Measurements from ENCODE around the gene PTPRQ. TPM values are rescaled to one million over a fixed set of nuclear protein-coding genes. Genes with fewer than 3 reads are reported as not detected.
"Not testable (repeated sequence)": the region's sequence is repeated elsewhere in the genome, so short reads cannot be mapped to it uniquely, and the experiment has no call there.

The PTPRQ gene
- total RNA-seq, 2 experiments from 2014 or later = not detected

GRCh38 chr12:80659512-80660063 is 215.6 kb downstream of the PTPRQ start:
- no peak overlapping the region for H3K4me3 Mint-ChIP-seq
- no peaks in the 10 kb centered on the region for H3K4me1 Mint-ChIP-seq
- no peaks in the 10 kb centered on the region for H3K27me3 Mint-ChIP-seq
- ATAC-seq (no peak), DNase-seq (no peak)
- no peak overlapping the region for H3K27ac Mint-ChIP-seq
- CTCF ChIA-PET = interaction anchor here (0.5 kb wide), 1 partner anchor 93 kb away, joined by 3 read pairs; no protein-coding TSS in a partner anchor
- H3K36me3 Mint-ChIP-seq = no peaks in the 10 kb centered on the region
- peaks cover 3% of the 10 kb centered on the region for H3K9me3 Mint-ChIP-seq (ENCODE audit: low read depth)

- Mint-ChIP-seq H3K4me3 (no peak overlapping the region), H3K4me1 (no peaks in the 10 kb centered on the region), H3K27ac (no peak overlapping the region), H3K27me3 (no peaks in the 10 kb centered on the region), H3K9me3 (ENCODE audit: low read depth) (peaks cover 3% of the 10 kb centered on the region), H3K36me3 (no peaks in the 10 kb centered on the region)
- ATAC-seq (no peak), DNase-seq (no peak)
- CTCF ChIA-PET = no interaction called here
Observed at GRCh38 chr12:80662586-80662985, 218.6 kb downstream of the PTPRQ start.

- DNase-seq (no peak), ATAC-seq (no peak)
- peaks cover 7% of the 10 kb centered on the region for H3K9me3 Mint-ChIP-seq (ENCODE audit: low read depth)
- CTCF ChIA-PET = no interaction called here
- H3K27me3 Mint-ChIP-seq = no peaks in the 10 kb centered on the region
- no peak overlapping the region for H3K4me3 Mint-ChIP-seq
- no peak overlapping the region for H3K27ac Mint-ChIP-seq
- H3K36me3 Mint-ChIP-seq = no peaks in the 10 kb centered on the region
- no peaks in the 10 kb centered on the region for H3K4me1 Mint-ChIP-seq
Observed at GRCh38 chr12:80670214-80670613, 226.2 kb downstream of the PTPRQ start.

GRCh38 chr12:80676042-80676636 is 232.1 kb downstream of the PTPRQ start:
- H3K4me1 Mint-ChIP-seq; H3K27me3 Mint-ChIP-seq; H3K9me3 Mint-ChIP-seq (ENCODE audit: low read depth); ATAC-seq; CTCF ChIA-PET; H3K4me3 Mint-ChIP-seq; H3K27ac Mint-ChIP-seq; DNase-seq; H3K36me3 Mint-ChIP-seq: not testable (repeated sequence)

- H3K27ac Mint-ChIP-seq = no peak overlapping the region
- H3K4me3 Mint-ChIP-seq = no peak overlapping the region
- ATAC-seq (no peak), DNase-seq (no peak)
- H3K9me3 Mint-ChIP-seq (ENCODE audit: low read depth) = peaks cover 5% of the 10 kb centered on the region
- H3K27me3 Mint-ChIP-seq = no peaks in the 10 kb centered on the region
- H3K4me1 Mint-ChIP-seq = no peaks in the 10 kb centered on the region
- CTCF ChIA-PET = no interaction called here
- no peaks in the 10 kb centered on the region for H3K36me3 Mint-ChIP-seq
Observed at GRCh38 chr12:80676856-80677255, 232.8 kb downstream of the PTPRQ start.

- H3K4me1 Mint-ChIP-seq = no peaks in the 10 kb centered on the region
- ATAC-seq = no peak
- H3K9me3 Mint-ChIP-seq (ENCODE audit: low read depth) = peaks cover 2% of the 10 kb centered on the region
- no peak for DNase-seq
- H3K36me3 Mint-ChIP-seq = no peaks in the 10 kb centered on the region
- no peak overlapping the region for H3K27ac Mint-ChIP-seq
- CTCF ChIA-PET = no interaction called here
- no peaks in the 10 kb centered on the region for H3K27me3 Mint-ChIP-seq
- H3K4me3 Mint-ChIP-seq = no peak overlapping the region
Observed at GRCh38 chr12:80677994-80678393, 234.0 kb downstream of the PTPRQ start.

- ATAC-seq = no peak
- peaks cover 2% of the 10 kb centered on the region for H3K9me3 Mint-ChIP-seq (ENCODE audit: low read depth)
- H3K4me3 Mint-ChIP-seq = no peak overlapping the region
- no peaks in the 10 kb centered on the region for H3K36me3 Mint-ChIP-seq
- no peak overlapping the region for H3K27ac Mint-ChIP-seq
- no peaks in the 10 kb centered on the region for H3K27me3 Mint-ChIP-seq
- no peaks in the 10 kb centered on the region for H3K4me1 Mint-ChIP-seq
- CTCF ChIA-PET = no interaction called here
- DNase-seq = no peak
Observed at GRCh38 chr12:80679346-80680131, 235.5 kb downstream of the PTPRQ start.

GRCh38 chr12:80681287-80681686 is 237.3 kb downstream of the PTPRQ start:
- CTCF ChIA-PET = no interaction called here
- H3K9me3 Mint-ChIP-seq (ENCODE audit: low read depth) = peaks cover 2% of the 10 kb centered on the region
- H3K4me1 Mint-ChIP-seq = no peaks in the 10 kb centered on the region

GRCh38 chr12:80681786-80682185 is 237.8 kb downstream of the PTPRQ start:
- H3K4me1 Mint-ChIP-seq = no peaks in the 10 kb centered on the region
- no peak overlapping the region for H3K27ac Mint-ChIP-seq
- ATAC-seq (no peak), DNase-seq (no peak)
- H3K9me3 Mint-ChIP-seq (ENCODE audit: low read depth) = peaks cover 2% of the 10 kb centered on the region
- no peaks in the 10 kb centered on the region for H3K36me3 Mint-ChIP-seq
- H3K27me3 Mint-ChIP-seq = no peaks in the 10 kb centered on the region
- H3K4me3 Mint-ChIP-seq = no peak overlapping the region
- CTCF ChIA-PET = no interaction called here

More at GRCh38 chr12:80681287-80681686, 237.3 kb downstream of the PTPRQ start:
- no peak overlapping the region for H3K27ac Mint-ChIP-seq
- H3K36me3 Mint-ChIP-seq = no peaks in the 10 kb centered on the region
- no peak for DNase-seq
- no peak overlapping the region for H3K4me3 Mint-ChIP-seq
- no peak for ATAC-seq
- no peaks in the 10 kb centered on the region for H3K27me3 Mint-ChIP-seq

- ATAC-seq (no peak), DNase-seq (no peak)
- no peak overlapping the region for H3K4me3 Mint-ChIP-seq
- no peaks in the 10 kb centered on the region for H3K4me1 Mint-ChIP-seq
- H3K36me3 Mint-ChIP-seq = no peaks in the 10 kb centered on the region
- peaks cover 4% of the 10 kb centered on the region for H3K9me3 Mint-ChIP-seq (ENCODE audit: low read depth)
- CTCF ChIA-PET = no interaction called here
- H3K27me3 Mint-ChIP-seq = no peaks in the 10 kb centered on the region
- H3K27ac Mint-ChIP-seq = no peak overlapping the region
Observed at GRCh38 chr12:80684077-80684495, 240.1 kb downstream of the PTPRQ start.

GRCh38 chr12:80690090-80690489 is 246.1 kb downstream of the PTPRQ start:
- Mint-ChIP-seq H3K27ac (no peak overlapping the region), H3K9me3 (ENCODE audit: low read depth) (peaks cover 2% of the 10 kb centered on the region), H3K4me1 (no peaks in the 10 kb centered on the region), H3K36me3 (no peaks in the 10 kb centered on the region), H3K27me3 (no peaks in the 10 kb centered on the region), H3K4me3 (no peak overlapping the region)
- ATAC-seq (no peak), DNase-seq (no peak)
- CTCF ChIA-PET = no interaction called here

GRCh38 chr12:80690513-80690912 is 246.5 kb downstream of the PTPRQ start:
- ATAC-seq = no peak
- H3K36me3 Mint-ChIP-seq = no peaks in the 10 kb centered on the region
- CTCF ChIA-PET = no interaction called here
- peaks cover 2% of the 10 kb centered on the region for H3K9me3 Mint-ChIP-seq (ENCODE audit: low read depth)
- H3K4me3 Mint-ChIP-seq = no peak overlapping the region
- H3K4me1 Mint-ChIP-seq = no peaks in the 10 kb centered on the region
- no peak overlapping the region for H3K27ac Mint-ChIP-seq
- no peaks in the 10 kb centered on the region for H3K27me3 Mint-ChIP-seq
- DNase-seq = no peak

GRCh38 chr12:80692114-80692513 is 248.1 kb downstream of the PTPRQ start:
- no peaks in the 10 kb centered on the region for H3K27me3 Mint-ChIP-seq
- peaks cover 2% of the 10 kb centered on the region for H3K9me3 Mint-ChIP-seq (ENCODE audit: low read depth)
- CTCF ChIA-PET = no interaction called here
- DNase-seq (no peak), ATAC-seq (no peak)
- H3K27ac Mint-ChIP-seq = no peak overlapping the region
- no peaks in the 10 kb centered on the region for H3K36me3 Mint-ChIP-seq
- H3K4me1 Mint-ChIP-seq = no peaks in the 10 kb centered on the region
- H3K4me3 Mint-ChIP-seq = no peak overlapping the region

GRCh38 chr12:80697270-80697887 is 253.3 kb downstream of the PTPRQ start:
- H3K36me3 Mint-ChIP-seq = no peaks in the 10 kb centered on the region
- H3K4me3 Mint-ChIP-seq = no peak overlapping the region
- no peaks in the 10 kb centered on the region for H3K4me1 Mint-ChIP-seq
- no peaks in the 10 kb centered on the region for H3K9me3 Mint-ChIP-seq (ENCODE audit: low read depth)
- no peak for DNase-seq
- H3K27ac Mint-ChIP-seq = no peak overlapping the region
- ATAC-seq = no peak
- CTCF ChIA-PET = no interaction called here
- H3K27me3 Mint-ChIP-seq = no peaks in the 10 kb centered on the region
